Measurements from ENCODE around the gene KRTAP10-8. TPM values are rescaled to one million over a fixed set of nuclear protein-coding genes. Genes with fewer than 3 reads are reported as not detected.
"Not testable (repeated sequence)": the region's sequence is repeated elsewhere in the genome, so short reads cannot be mapped to it uniquely, and the experiment has no call there.

Gene KRTAP10-8
- total RNA-seq, 1 donor from 2014 or later: not detected

DNA sequence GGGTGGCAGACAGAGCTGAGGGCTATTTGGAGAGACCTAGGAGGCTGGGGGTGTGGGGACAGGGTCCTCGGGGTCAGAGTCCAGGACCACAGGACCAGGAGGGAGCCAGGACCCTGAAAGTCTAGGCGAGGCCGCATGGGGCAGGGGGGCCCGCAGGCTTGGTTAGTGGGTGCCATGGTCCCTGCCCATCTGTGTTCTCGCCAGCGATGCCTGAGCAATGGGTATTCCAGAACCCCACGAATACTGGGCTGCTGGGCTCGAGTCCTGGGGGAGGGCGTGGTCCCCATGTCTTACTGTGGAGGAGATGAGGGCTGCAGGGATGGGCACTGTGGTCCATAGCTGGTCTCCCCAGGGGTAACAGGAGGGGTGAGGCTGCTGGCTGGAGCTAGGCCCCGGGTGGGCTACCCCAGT, 21.6 kb upstream of the KRTAP10-8 start:
- H3K27me3 ChIP-seq: peaks cover 12% of the 10 kb centered on the region
- intact Hi-C loops (cut with DNase I): no loop called here
- H3K4me3 ChIP-seq: no peak overlapping the region

DNA sequence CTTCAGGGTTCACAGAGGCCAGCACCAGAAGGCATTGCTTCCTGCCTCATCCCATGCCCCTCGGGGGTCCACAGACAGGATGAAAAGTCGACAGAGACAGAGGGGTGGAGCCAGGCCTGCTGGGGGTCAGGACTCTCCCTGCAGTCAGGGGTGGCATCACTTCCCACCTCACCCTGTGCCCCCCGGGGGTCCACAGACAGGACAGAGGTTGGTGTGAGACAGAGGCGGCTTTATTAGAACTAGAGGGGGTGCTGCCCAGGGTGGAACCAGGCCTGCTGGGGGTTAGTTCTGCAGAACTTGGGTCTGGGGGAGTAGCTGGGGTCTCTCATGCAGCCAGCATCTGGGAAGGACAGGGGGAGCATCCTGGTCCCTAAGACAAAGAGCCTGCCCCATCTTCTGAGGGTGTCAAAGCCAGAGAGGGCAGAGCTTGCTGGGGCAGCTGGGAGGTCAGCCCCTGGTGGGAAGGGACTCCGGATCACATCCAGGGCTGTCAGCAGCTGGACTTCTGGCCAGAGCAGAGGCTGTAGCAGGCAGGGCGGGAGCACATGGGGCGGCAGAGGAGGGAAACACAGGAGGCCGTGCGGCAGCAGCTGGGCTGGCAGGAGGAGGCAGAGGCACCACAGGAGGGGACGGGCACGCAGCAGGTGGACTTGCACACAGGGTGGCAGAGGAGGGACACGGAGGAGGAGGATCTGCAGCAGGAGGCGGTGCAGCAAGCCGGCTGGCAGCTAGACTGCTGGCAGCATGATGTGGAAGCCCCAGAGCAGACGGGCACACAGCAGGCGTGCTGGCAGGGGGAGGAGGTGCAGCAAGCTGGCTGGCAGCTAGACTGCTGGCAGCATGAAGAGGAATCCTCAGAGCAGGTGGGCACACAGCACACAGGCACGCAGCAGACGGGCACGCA, 20.7 kb upstream of the KRTAP10-8 start:
- intact Hi-C loops (cut with DNase I); H3K4me1 ChIP-seq; ATAC-seq; H3K4me3 ChIP-seq; H3K9me3 ChIP-seq; H3K27ac ChIP-seq; H3K36me3 ChIP-seq; H3K27me3 ChIP-seq: not testable (repeated sequence)
- peak; percentile 50 for DNase-seq

More for the DNA sequence above, 21.6 kb upstream of the KRTAP10-8 start:
- no peak overlapping the region for H3K27ac ChIP-seq
- H3K9me3 ChIP-seq: no peaks in the 10 kb centered on the region
- TF ChIP-seq, protein P1, sequence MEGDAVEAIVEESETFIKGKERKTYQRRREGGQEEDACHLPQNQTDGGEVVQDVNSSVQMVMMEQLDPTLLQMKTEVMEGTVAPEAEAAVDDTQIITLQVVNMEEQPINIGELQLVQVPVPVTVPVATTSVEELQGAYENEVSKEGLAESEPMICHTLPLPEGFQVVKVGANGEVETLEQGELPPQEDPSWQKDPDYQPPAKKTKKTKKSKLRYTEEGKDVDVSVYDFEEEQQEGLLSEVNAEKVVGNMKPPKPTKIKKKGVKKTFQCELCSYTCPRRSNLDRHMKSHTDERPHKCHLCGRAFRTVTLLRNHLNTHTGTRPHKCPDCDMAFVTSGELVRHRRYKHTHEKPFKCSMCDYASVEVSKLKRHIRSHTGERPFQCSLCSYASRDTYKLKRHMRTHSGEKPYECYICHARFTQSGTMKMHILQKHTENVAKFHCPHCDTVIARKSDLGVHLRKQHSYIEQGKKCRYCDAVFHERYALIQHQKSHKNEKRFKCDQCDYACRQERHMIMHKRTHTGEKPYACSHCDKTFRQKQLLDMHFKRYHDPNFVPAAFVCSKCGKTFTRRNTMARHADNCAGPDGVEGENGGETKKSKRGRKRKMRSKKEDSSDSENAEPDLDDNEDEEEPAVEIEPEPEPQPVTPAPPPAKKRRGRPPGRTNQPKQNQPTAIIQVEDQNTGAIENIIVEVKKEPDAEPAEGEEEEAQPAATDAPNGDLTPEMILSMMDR (IDR thresholded peaks at IDR 0.05): no peak
- DNase-seq (peak; percentile 61), ATAC-seq (peak; percentile 23)
- H3K4me1 ChIP-seq: peaks cover 3% of the 10 kb centered on the region
- no peaks in the 10 kb centered on the region for H3K36me3 ChIP-seq

DNA sequence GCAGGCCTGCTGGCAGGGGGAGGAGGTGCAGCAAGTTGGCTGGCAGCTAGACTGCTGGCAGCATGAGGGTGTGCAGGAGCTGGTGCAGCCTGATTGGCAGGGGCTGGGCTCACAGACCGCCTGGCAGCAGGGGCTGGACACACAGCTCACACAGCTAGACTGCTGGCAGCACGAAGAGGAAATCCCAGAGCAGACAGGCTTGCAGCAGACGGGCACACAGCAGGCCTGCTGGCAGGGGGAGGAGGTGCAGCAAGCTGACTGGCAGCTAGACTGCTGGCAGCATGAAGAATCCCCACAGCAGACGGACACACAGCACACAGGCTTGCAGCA, 20.1 kb upstream of the KRTAP10-8 start:
- H3K4me1 ChIP-seq; H3K9me3 ChIP-seq; H3K27ac ChIP-seq; H3K4me3 ChIP-seq; intact Hi-C loops (cut with DNase I); ATAC-seq; H3K36me3 ChIP-seq; H3K27me3 ChIP-seq: not testable (repeated sequence)
- peak; percentile 48 for DNase-seq

DNA sequence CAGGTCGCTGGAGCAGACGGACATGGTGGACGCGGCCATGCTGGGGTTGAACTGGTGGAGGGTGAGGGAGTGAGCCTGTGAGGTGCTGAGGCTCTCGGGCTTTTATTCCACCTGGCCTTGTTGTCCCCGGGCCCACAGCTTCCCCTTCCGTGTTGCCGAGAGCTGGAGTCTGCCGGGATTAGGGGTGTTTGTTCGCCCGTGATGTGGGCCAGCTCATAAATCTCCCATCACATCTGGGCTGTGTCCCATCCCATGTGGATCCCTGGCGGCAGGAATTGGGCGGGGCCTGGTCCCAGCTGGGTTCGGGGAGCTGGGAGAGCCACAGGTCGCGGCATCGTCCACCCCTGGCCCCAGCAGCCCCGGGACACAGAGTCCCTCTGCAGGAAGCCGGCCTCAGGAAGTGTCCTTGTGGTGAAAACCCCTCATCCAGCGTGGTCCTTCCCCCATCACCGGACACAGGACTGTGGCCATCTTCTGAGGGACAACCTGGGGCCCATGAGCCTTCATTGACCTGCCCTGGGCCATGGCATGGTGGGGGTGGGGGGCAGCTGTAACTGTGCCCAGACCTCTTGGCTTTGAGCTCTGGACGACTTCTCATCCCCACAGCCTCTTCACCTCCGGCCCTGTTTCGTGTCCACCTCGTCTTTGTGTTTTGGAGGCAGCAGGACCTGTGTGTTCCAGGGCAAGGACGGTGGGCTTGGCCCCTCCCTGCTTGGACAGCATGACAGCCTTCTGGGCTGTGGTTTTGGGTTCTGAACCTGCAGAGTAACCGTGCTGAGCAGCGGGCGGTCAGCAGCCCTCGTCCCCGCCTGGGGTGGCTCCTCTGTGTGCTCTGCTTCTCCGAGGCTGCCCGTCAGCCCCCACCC, 19.2 kb upstream of the KRTAP10-8 start, which contains the start of gene KRTAP10-6:
TSS of gene KRTAP10-6 (minus strand) at position 60 of the 866 bp plus-strand sequence. CDS start at position 39, 21 bp downstream.
- H3K27ac ChIP-seq: no peak within 1 kb of the TSS
- DNase-seq: peak; percentile 61
- H3K36me3 ChIP-seq: no peaks in the 10 kb centered on the region
- H3K27me3 ChIP-seq: no peaks in the 10 kb centered on the region
- TF ChIP-seq, protein P1 (IDR thresholded peaks at IDR 0.05): no peak
- no peak for ATAC-seq
- H3K4me1 ChIP-seq: peaks cover 3% of the 10 kb centered on the region
- no peak within 1 kb of the TSS for H3K4me3 ChIP-seq
- intact Hi-C loops (cut with DNase I): no loop called here
- no peaks in the 10 kb centered on the region for H3K9me3 ChIP-seq

DNA sequence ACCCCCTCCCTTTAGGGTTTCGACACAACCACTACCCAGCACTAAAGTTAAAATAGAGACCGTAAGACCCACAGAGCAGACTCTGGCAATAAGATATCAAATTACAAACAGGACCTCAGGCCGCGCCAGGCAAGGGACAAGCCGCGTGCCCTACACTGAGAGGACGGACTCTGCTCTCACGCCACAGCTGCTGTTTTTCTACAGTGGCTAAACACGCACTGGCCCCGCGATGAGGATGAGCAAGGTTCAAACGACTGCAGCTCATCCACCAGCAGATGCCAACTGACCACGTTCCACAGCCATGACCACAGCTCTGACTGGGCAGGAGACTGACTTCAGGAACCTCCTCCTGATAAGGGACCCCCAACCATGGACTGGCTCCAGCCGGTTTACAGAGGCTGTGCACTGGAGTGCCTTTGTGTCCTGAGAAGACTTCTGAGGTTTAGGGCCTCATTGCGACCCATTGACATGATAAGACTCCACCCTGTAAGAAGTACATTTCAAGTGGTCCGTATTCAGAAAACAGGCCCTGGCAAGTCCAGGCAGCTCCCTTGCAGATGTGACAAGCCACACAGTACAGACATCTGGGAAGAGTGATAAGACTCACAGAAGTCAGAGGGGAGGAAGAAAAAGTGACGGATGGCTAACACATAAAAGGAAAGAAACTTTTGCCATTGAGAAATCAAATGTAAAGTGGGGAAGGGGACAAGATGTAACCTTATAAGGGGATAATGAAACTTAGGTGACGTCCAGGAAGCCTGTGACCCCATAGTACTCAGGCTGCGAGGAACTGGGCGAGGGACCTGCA, 18.1 kb upstream of the KRTAP10-8 start:
- Histone ChIP-seq H3K4me3 (no peak overlapping the region), H3K27me3 (no peaks in the 10 kb centered on the region), H3K27ac (no peak overlapping the region), H3K4me1 (peaks cover 3% of the 10 kb centered on the region), H3K9me3 (no peaks in the 10 kb centered on the region), H3K36me3 (no peaks in the 10 kb centered on the region)
- ATAC-seq (no peak), DNase-seq (peak; percentile 37)
- intact Hi-C loops (cut with DNase I): no loop called here
- TF ChIP-seq, protein P1 (IDR thresholded peaks at IDR 0.05): no peak

DNA sequence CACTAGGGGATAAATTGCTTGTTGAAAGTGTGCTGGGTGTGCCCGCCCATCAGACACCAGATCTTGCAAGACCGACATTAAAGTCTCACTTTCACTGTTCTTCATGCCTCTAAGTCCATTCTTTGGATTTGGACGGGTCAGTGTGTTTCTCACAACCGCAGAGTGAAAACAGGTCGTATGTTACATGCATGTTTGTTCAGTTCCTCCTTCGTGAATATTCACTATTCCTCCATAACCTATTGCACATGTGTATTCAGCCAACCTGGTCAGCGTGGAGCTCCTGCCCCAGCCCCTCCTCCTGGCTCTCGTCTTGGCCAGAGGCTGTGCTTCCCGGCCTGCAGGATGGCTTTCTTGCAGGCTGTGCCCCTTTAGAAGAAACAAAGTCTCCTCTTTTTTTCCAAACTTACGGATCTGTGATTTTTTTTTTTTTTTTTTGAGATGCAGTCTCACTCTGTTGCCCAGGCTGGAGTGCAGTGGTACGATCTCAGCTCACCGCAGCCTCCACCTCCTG, 17.4 kb upstream of the KRTAP10-8 start:
- Histone ChIP-seq H3K36me3 (no peaks in the 10 kb centered on the region), H3K9me3 (no peaks in the 10 kb centered on the region), H3K27me3 (no peaks in the 10 kb centered on the region), H3K27ac (no peak overlapping the region), H3K4me1 (peaks cover 3% of the 10 kb centered on the region), H3K4me3 (no peak overlapping the region)
- ATAC-seq (no peak), DNase-seq (no peak)
- TF ChIP-seq, protein P1 (IDR thresholded peaks at IDR 0.05): no peak
- intact Hi-C loops (cut with DNase I): no loop called here

All from upper lobe of right lung (tissue), 1 donor.